NT2/D1 (cell line): Measurements from ENCODE around the gene VPREB3.

Experiments used
- SUZ12 ChIP-seq: IDR thresholded peaks from 2 replicates; pipeline ENCODE4 v1.6.1; 2011; ENCODE audit not compliant: insufficient read length, insufficient read depth; ENCODE audit errors: extremely low read depth
- YY1 ChIP-seq: IDR thresholded peaks from 2 replicates; pipeline ENCODE4 v1.6.1; 2011; ENCODE audit not compliant: insufficient read length, insufficient read depth
- ZNF274 ChIP-seq: IDR thresholded peaks from 2 replicates; pipeline ENCODE4 v1.6.1; 2011; ENCODE audit warnings: mild to moderate bottlenecking, low read depth, low read length

DNA sequence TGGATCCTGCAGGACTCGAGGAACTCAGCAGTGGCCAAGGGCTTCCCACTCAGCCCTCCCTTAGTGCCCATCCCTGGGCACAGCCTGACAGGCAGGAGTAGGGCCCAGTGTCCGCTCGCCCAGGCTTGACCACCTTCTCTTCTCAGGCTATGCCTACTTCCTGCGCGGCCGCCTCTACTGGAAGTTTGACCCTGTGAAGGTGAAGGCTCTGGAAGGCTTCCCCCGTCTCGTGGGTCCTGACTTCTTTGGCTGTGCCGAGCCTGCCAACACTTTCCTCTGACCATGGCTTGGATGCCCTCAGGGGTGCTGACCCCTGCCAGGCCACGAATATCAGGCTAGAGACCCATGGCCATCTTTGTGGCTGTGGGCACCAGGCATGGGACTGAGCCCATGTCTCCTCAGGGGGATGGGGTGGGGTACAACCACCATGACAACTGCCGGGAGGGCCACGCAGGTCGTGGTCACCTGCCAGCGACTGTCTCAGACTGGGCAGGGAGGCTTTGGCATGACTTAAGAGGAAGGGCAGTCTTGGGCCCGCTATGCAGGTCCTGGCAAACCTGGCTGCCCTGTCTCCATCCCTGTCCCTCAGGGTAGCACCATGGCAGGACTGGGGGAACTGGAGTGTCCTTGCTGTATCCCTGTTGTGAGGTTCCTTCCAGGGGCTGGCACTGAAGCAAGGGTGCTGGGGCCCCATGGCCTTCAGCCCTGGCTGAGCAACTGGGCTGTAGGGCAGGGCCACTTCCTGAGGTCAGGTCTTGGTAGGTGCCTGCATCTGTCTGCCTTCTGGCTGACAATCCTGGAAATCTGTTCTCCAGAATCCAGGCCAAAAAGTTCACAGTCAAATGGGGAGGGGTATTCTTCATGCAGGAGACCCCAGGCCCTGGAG lies 29.3 kb upstream of the VPREB3 start:
- TF ChIP-seq SUZ12 (no peak), YY1 (no peak), ZNF274 (no peak)
